ENCODE measurements around the gene RCE1.

RCE1 gene

GRCh38 chr11:66857927-66858185, 14.6 kb downstream of the RCE1 start:
- no peak for DNase-seq

DNA sequence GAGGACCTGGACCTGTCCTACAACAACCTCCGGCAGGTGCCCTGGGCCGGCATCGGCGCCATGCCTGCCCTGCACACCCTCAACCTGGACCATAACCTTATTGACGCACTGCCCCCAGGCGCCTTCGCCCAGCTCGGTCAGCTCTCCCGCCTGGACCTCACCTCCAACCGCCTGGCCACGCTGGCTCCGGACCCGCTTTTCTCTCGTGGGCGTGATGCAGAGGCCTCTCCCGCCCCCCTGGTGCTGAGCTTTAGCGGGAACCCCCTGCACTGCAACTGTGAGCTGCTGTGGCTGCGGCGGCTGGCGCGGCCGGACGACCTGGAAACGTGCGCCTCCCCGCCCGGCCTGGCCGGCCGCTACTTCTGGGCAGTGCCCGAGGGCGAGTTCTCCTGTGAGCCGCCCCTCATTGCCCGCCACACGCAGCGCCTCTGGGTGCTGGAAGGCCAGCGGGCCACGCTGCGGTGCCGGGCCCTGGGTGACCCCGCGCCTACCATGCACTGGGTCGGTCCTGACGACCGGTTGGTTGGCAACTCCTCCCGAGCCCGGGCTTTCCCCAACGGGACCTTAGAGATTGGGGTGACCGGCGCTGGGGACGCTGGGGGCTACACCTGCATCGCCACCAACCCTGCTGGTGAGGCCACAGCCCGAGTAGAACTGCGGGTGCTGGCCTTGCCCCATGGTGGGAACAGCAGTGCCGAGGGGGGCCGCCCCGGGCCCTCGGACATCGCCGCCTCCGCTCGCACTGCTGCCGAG, 15.1 kb downstream of the RCE1 start:
- no peak for DNase-seq

GRCh38 chr11:66858939-66859685, 15.9 kb downstream of the RCE1 start:
- no peak for DNase-seq

- no peak for DNase-seq
Observed at GRCh38 chr11:66859686-66860448, 16.6 kb downstream of the RCE1 start.

GRCh38 chr11:66860449-66860831, 17.2 kb downstream of the RCE1 start:
- DNase-seq = no peak

- no peak for DNase-seq
Observed at GRCh38 chr11:66861038-66861773, 18.0 kb downstream of the RCE1 start.

- DNase-seq = no peak
Observed at GRCh38 chr11:66861774-66862558, 18.7 kb downstream of the RCE1 start.

- no peak for DNase-seq
Observed at GRCh38 chr11:66862559-66863037, 19.4 kb downstream of the RCE1 start.

DNA sequence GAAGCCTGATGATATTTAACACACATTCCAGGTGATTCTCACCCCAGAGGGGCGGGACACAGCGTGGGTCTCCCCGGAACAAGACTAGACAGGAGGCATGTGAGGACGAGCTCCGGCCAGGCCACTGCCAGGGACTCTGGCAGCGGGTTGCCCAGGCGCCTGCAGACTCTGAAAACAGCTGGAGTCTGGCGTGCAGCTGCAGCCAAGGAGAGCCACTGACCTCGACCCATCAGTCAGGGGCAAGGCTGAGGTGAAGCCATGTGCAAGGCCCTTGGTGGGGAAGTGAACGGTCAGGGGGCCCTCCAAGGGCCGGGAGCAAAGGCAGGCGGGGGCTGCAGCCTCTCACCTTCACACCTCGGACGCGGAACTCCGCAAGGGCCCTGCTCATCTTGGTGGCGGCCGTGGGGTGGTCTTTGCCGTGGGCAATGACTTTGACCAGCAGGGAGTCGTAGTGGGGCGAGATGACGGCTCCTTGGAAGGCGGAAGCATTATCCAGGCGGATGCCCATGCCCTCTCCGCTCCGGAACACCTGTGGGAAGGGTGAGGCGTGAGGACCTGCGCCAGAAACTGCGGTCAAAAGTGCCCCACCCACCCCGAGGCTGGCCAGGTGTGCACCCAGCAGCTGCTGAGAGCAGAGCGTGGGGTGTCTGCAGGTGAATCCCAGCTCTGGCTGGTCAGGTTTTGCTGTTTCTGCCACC, 20.3 kb downstream of the RCE1 start:
- DNase-seq = no peak

DNA sequence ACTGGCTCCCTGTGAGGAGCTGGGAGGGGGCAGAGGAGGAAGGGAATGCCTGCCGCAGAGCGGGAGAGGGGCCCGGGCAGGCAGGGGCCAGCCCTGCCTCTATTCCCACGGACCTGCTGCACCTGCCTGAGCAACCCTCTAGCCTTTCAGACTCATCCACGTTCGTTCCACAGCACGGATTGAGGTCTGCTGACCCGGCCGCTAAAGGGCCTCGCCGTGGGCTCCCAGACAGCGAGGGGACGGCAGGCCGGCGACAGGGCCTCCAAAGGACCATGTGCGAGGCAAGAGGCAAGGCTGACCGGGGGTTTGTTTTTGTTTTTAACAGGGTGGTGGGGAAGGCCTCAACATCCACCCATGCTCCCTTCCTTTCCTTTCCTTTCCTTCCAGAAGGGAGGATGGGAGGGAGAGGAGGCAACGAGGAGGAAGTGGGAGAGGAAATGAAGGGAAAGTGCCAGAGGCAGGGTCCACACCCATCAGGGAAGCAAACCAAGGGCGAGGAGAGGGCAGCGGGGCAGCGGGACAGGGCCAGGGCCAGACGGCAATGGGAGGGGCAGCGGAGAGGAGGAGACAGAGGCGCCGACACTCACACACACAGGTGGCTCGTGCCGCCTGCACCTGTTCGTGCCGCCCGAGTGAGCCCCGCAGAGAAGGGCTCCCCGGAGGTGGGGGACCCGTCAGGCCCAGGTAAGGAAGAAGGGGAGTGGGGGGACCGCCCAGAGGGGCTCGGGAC, 21.1 kb downstream of the RCE1 start:
- DNase-seq = no peak

GRCh38 chr11:66864924-66865697, 21.9 kb downstream of the RCE1 start:
- DNase-seq = no peak

DNA sequence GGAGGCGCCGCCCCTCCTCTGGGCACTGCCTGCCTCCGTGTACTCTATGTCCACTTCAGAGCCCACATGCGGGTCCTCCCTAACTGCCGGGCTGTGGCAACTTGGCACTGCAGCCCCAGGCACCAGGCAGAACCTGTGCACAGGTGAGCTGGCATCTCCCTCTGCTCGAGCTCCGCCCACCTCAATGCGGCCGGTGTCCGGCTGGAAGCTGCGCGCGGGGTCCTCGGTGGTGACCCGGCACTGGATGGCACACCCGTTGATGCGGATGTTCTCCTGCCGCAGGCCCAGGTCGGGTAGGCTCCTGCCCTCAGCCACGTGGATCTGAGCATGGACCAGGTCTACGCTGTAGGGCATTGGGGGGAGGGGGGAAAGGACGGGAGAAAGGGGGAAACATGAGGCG, 22.8 kb downstream of the RCE1 start:
- no peak for DNase-seq

DNA sequence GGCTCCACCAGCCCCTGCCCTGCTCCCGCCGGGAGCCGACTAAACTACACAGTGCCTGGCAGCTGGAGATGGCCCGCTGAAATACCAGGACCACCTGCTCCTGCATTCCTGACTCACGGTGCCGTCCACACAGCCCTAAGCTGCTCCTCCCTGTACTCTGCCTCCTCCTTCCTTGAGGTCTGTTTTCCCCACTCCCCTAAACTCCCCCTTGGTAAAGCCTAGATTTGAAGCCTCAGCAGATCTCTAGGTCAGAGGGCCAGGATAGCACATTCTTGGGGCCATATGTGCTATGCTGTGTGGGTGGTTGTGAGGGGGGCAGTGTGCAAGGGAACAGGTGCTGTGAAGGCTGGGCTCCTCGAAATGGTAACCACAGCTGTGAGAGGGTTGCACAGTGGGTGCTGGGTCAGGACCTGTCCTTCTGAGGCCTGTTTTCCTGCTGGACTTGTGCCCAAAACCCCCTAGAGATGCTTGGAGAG, 23.3 kb downstream of the RCE1 start:
- no peak for DNase-seq

DNA sequence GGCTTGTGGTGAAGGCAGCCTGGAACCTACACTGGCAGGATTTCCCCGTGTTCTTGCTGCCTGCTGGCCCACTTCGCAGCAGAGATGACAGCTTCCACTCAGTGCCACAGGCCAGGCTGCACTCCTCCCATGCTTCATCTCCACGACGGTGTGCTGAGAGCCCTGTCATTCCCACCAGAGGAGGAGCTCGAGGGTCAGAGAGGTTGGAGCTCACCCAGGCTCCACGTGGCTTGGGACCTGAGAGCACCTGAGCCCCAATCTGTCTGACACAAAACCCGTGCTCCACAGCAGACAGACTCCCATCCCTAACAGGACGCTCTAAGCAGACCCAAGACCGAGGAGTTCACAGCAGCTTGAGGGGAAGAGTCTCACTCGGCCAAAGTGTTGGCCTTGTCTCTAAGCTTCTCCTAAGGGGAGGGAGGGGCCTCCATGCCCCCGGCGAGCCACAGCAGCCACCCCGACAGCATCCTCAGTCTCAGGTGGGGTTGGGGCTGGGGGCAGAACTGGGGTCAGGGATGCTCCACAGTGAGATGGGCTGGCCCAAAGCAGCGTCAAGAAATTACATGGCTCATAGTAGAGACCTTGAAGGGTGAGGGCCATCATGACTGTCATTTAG, 24.3 kb downstream of the RCE1 start:
- DNase-seq = no peak

- no peak for DNase-seq
Observed at GRCh38 chr11:66868082-66868725, 25.0 kb downstream of the RCE1 start.

GRCh38 chr11:66868726-66869566, 25.7 kb downstream of the RCE1 start:
- peak; percentile 80 for DNase-seq

DNA sequence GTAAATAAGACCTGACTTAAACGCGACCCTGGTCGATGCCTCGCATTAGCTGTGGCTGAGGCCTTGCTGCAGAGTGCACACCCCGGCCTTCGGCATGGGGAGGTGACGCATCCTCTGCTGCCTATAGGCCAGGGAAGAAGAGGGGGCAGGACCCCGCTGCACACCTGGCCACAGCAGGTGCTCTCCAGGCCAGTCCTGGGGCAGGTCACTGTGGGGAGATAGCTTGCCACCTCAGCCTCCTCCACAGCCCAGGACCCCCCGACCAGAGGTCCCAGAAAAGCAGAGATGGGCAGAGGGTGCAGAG, 26.3 kb downstream of the RCE1 start:
- DNase-seq = no peak

DNA sequence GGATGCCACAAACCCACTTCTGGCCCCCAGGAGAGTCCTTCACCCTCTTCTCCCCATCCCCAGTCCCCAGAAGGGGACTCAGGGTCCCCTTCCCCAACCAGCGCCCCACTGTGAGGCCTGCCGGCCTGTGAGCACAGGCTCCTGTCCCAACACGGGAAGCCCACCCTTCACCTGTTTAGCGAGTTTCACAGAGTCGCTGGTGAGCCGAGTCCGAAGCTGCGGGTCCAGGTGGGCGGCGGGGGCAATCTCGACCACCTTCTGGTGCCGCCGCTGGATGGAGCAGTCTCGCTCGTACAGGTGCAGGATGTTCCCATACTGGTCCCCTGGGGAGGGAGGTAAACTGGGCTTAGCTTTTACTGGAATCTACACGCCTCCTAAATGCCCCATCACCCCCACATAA, 26.9 kb downstream of the RCE1 start:
- no peak for DNase-seq

All from CD4-positive, alpha-beta T cell treated with Interleukin-17A for 1 hour (primary cell).